Germinal center (tissue), 1 donor: ENCODE data around the gene STEEP1.

Experiments used
- DNase-seq: peaks from one replicate; pipeline ENCODE4 v3.0.0; 2012; ENCODE audit warnings: mixed read lengths, low spot score

Gene STEEP1

GRCh38 chrX:119565107-119565663, at the start of gene STEEP1:
Gene STEEP1 (minus strand): TSS chrX:119565409. CDS start chrX:119565355, 54 bp downstream.
- DNase-seq: peak; percentile 81

DNA sequence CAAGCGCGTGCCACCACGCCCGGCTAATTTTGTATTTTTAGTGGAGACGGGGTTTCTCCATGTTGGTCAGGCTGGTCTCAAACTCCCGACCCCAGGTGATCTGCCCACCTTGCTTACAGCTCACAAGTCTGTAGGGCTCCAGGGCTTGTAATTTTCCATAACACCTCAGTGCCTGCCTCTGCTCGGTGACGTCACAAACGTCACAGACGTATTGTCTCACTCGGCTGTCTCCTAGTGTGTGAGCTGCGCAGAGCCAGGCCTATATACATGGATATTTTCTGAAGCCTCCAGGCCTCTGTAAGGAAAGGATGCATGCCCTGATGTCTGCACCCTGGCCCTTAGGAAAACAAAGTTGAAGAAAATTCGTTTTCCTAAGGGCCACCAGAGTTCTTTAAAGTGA, 49.6 kb upstream of the STEEP1 start:
- DNase-seq: no peak

GRCh38 chrX:119607018-119607389, 41.8 kb upstream of the STEEP1 start:
- no peak for DNase-seq

- DNase-seq: peak; percentile 83
Observed at GRCh38 chrX:119606280-119607017, 41.2 kb upstream of the STEEP1 start, which contains the start of gene NKRF. Gene NKRF (minus strand): TSS chrX:119606424.

DNA sequence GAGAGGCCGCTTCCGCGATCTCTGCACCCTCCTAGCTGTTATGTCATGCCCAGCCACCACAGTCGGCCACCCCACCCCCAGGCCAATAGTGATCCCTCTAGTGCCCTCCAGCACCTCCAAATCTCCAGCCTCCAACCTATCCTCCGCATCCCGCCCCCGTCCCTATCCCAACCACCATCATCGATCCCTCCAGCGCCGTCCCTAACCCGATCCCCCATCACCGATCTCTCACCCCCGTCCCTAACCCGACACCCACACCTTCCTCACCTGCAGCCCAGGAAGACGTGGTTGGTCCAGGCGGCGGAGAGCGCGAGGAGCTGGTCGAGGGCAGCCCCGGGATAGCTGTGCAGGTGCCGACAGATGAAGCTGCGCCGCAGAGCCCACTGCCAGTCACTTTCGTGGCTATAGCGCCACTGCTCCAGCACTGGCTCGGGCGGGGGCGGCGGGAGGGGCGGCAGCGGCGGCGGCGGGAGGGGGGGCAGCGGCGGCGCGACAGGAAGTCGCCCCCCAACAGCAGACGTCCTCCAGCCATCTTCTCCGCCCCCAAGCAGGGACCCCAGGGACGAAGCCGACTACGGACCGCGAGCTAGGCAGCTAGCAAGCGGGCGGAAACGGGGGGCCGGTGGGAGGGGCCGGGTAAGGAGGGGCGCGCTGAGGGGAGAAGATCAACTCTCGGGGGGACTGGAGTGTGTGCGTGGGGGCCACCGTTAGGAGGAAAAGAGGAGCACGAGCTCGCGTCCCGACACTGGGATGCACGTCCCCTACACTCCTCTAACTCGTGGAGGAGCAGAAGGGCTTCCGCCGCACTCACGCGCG, 40.5 kb upstream of the STEEP1 start:
- peak; percentile 50 for DNase-seq

- no peak for DNase-seq
Observed at GRCh38 chrX:119604766-119605463, 39.7 kb upstream of the STEEP1 start.

DNA sequence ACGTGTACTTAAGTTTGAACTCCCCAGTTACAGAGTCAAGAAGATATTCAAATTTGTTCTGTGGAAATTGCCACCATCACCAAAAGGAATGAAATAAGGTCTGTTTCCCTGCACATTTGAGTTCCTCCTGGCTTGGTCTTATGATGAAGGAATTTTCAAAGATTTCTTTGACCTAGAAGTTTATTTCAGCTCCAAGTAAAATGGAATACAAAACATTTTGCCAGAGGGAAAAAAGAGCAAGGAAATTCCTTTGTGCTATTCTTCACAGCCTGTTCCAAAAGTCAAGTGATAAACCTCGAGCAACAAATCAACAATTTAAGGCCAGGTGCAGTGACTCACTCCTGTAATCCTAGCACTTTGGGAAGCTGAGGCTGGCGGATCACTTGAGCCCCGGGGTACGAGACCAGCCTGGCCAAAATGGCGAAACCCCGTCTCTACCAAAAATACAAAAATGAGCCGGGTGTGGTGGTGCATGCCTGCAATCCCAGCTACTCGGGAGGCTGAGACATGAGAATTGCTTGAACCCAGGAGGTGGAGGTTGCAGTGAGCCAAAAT, 37.6 kb upstream of the STEEP1 start:
- no peak for DNase-seq

- no peak for DNase-seq
Observed at GRCh38 chrX:119589810-119590209, 24.6 kb upstream of the STEEP1 start.

GRCh38 chrX:119583431-119584059, 18.3 kb upstream of the STEEP1 start:
- DNase-seq: no peak

GRCh38 chrX:119579414-119579813, 14.2 kb upstream of the STEEP1 start:
- peak; percentile 8 for DNase-seq

- peak; percentile 91 for DNase-seq
Observed at GRCh38 chrX:119574394-119575266, 9.4 kb upstream of the STEEP1 start, which contains the start of gene UBE2A. Gene UBE2A (plus strand): TSS chrX:119574563. CDS start chrX:119574712, 149 bp downstream.

- DNase-seq: peak; percentile 24
Observed at GRCh38 chrX:119573840-119574393, 8.7 kb upstream of the STEEP1 start.

DNA sequence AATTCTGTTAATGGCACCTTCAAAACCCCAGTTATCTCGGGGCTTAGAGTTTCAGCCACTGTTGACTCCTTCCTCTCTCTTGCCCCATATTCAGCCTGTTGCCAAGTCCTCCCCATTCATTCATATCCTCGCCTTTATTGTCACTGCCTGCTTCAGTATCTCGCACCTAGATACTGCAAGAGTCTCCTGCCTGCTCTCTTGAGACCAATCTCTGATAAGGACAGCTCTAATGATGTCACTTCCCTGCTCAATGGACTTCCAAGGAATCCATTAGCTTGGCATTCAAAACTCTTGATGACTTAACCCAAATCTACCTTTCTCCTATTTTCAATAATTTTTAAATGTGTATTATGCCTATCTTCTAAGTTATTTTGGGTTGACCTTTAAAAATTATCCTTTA, 8.0 kb upstream of the STEEP1 start:
- no peak for DNase-seq

DNA sequence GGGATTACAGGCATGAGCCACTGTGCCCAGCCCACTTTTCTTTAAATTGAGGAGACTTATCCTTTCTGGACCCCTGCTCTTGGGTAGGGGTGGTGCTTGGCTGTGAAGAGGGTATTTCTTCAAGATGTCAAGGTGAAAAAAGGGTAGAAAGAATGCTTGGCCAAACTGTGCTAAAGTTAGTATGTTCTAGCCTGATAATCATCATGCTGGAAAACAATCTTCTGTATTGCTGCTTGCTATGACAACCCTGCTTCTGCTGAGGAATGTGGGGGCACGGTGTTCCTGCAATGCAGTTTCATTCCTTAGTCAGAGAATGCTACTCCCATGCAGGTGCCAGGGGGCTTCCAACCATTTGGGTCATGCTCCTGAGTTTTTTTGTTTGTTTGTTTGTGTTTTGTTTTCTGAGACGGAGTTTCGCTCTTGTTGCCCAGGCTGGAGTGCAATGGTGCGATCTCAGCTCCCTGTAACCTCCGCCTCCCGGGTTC, 5.2 kb upstream of the STEEP1 start:
- no peak for DNase-seq

DNA sequence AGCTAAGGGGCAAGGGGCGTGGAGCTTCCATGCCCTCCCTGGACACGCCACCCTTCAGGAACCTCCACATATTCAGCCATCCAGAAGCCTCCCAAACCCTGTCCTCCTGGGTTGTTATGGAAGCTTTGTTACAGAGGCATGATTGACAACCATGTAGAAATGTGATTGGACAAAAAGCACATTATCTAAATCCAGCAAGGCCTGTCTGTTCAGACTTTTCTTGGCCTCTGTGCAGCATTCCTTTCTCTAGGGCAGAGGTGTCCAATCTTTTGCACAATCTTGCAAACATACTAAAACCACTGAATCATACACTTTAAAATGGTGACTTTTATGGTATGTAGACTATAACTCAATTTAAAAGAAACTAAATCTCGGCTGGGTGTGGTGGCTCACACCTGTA, 12.7 kb downstream of the STEEP1 start:
- DNase-seq: no peak

GRCh38 chrX:119549327-119550016, 15.7 kb downstream of the STEEP1 start:
- no peak for DNase-seq

- DNase-seq: no peak
Observed at GRCh38 chrX:119541188-119541587, 24.0 kb downstream of the STEEP1 start.

- DNase-seq: no peak
Observed at GRCh38 chrX:119539872-119540271, 25.3 kb downstream of the STEEP1 start.

DNA sequence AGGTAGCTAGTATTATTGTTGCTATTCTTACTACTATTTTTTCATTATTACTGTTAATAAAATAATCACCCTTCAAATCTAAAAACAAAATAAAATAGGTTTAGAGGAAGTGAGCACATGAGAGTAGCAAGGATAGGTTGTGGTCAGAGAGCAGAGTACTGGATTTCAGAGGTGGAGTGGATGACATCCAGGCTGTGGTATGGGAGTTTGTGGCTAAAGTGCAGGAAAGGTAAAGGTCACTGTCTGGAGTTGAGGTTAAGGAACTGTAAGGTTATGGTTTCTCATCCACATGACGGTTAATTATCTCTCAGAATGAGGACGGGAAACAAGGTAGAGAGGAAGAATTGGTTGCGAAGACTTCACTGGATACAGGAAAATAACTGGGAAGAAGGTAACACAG, 27.7 kb downstream of the STEEP1 start:
- no peak for DNase-seq
